Thoracic aorta (tissue), 2 donors: ENCODE measurements around the gene AFAP1L1. TPM values are rescaled to one million over a fixed set of nuclear protein-coding genes. Genes with fewer than 3 reads are reported as not detected.

ENCODE experiments used
- ATAC-seq: fragments of 150-250 bp; one replicate; pipeline ENCODE4 v1.8.0; 2017; ENCODE audit warnings: low read depth; ENCODE audit not compliant: insufficient number of reproducible peaks, low FRiP score
- DNase-seq: peaks from one replicate; pipeline ENCODE4 v3.0.0-alpha.2; 2020; ENCODE audit warnings: low spot score
- H3K27ac ChIP-seq, 2 donors: fragments of 200-600 bp; sonication (generic); 1 replicate in 1 of 2; 2 replicates in 1 of 2; pipeline ENCODE4 v1.5.1; 2016; ENCODE audit warnings: mild to moderate bottlenecking in 2 of 2, moderate library complexity in 2 of 2
- H3K27me3 ChIP-seq: fragments of 200-600 bp; sonication (generic); replicated peaks from 2 replicates; pipeline ENCODE4 v1.6.0; 2016; ENCODE audit warnings: mild to moderate bottlenecking; ENCODE audit not compliant: insufficient read depth
- H3K36me3 ChIP-seq: fragments of 200-600 bp; sonication (generic); one replicate; pipeline ENCODE4 v1.5.1; 2016
- H3K4me1 ChIP-seq, 2 donors: fragments of 200-600 bp; sonication (generic); 1 replicate in 1 of 2; 2 replicates in 1 of 2; pipeline versions ENCODE4 v1.5.1 to v1.6.0; 2016; ENCODE audit warnings: low read depth in 2 of 2, mild to moderate bottlenecking in 1 of 2; ENCODE audit not compliant: control insufficient read depth in 1 of 2
- H3K4me3 ChIP-seq: fragments of 200-600 bp; sonication (generic); 2 replicates; pipeline ENCODE4 v1.5.1; 2016; ENCODE audit warnings: mild to moderate bottlenecking
- H3K9me3 ChIP-seq: fragments of 200-600 bp; sonication (generic); 2 replicates; pipeline ENCODE4 v1.5.1; 2016
- total RNA-seq, 2 donors: library from RNA; depleted of rRNA; stranded (reverse); fragments of >200 nt; gene quantifications; one replicate each; pipeline versions ENCODE4 v1.1.0 to v1.2.3, GENCODE V29; 2016
- TF ChIP-seq, protein P1 (sequence below): fragments of 200-600 bp; sonication (generic); IDR thresholded peaks from one replicate; pipeline ENCODE4 v1.5.1; 2019; ENCODE audit warnings: antibody characterized with exemption

Gene AFAP1L1
- total RNA-seq, 2 donors from 2014 or later: 6.8 to 10.4 TPM

DNA sequence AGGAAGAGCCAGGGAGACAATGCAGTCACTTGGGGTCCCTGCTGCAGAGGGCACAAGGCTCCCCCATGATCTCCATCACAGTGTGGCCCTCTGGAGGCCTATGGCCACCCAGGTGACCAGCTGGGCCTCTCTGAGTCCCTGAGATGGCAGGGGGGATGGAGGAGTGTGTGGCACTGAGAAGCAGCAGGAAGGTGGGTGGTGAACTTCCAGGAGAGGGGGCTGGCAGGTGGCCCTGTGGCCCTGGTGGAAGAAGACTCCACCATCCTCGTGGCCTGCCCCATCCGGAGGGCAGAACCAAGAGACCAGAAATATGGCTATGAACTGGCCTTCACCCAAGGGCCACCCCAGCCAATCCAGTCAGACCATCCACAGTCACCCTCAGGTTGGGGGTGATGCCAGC lies 31.7 kb upstream of the AFAP1L1 start:
- Histone ChIP-seq H3K27me3 (no peaks in the 10 kb centered on the region), H3K4me1 (no peaks in the 10 kb centered on the region), H3K9me3 (no peaks in the 10 kb centered on the region), H3K27ac (no peak overlapping the region), H3K36me3 (peaks cover 16% of the 10 kb centered on the region), H3K4me3 (no peak overlapping the region)
- DNase-seq (no peak), ATAC-seq (no peak)
- TF ChIP-seq, protein P1, sequence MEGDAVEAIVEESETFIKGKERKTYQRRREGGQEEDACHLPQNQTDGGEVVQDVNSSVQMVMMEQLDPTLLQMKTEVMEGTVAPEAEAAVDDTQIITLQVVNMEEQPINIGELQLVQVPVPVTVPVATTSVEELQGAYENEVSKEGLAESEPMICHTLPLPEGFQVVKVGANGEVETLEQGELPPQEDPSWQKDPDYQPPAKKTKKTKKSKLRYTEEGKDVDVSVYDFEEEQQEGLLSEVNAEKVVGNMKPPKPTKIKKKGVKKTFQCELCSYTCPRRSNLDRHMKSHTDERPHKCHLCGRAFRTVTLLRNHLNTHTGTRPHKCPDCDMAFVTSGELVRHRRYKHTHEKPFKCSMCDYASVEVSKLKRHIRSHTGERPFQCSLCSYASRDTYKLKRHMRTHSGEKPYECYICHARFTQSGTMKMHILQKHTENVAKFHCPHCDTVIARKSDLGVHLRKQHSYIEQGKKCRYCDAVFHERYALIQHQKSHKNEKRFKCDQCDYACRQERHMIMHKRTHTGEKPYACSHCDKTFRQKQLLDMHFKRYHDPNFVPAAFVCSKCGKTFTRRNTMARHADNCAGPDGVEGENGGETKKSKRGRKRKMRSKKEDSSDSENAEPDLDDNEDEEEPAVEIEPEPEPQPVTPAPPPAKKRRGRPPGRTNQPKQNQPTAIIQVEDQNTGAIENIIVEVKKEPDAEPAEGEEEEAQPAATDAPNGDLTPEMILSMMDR: no peak

- H3K4me3 ChIP-seq: no peak overlapping the region
- no peaks in the 10 kb centered on the region for H3K9me3 ChIP-seq
- DNase-seq (no peak), ATAC-seq (no peak)
- TF ChIP-seq, protein P1: no peak
- H3K27ac ChIP-seq: no peak overlapping the region
- H3K4me1 ChIP-seq: no peaks in the 10 kb centered on the region
- H3K36me3 ChIP-seq: peaks cover 22% of the 10 kb centered on the region
- H3K27me3 ChIP-seq: no peaks in the 10 kb centered on the region
These were observed 31.2 kb upstream of the AFAP1L1 start for GRCh38 chr5:149240354-149240998.

GRCh38 chr5:149242339-149242738 lies 29.3 kb upstream of the AFAP1L1 start:
- ATAC-seq (no peak), DNase-seq (no peak)
- H3K27ac ChIP-seq: no peak overlapping the region
- H3K4me1 ChIP-seq: no peaks in the 10 kb centered on the region
- H3K36me3 ChIP-seq: peaks cover 25% of the 10 kb centered on the region
- H3K9me3 ChIP-seq: no peaks in the 10 kb centered on the region
- TF ChIP-seq, protein P1: no peak
- no peaks in the 10 kb centered on the region for H3K27me3 ChIP-seq
- no peak overlapping the region for H3K4me3 ChIP-seq

GRCh38 chr5:149246906-149247305 lies 24.8 kb upstream of the AFAP1L1 start:
- H3K4me1 ChIP-seq: no peaks in the 10 kb centered on the region
- DNase-seq (no peak), ATAC-seq (no peak)
- peaks cover 25% of the 10 kb centered on the region for H3K36me3 ChIP-seq
- H3K4me3 ChIP-seq: no peak overlapping the region
- no peak overlapping the region for H3K27ac ChIP-seq
- H3K27me3 ChIP-seq: no peaks in the 10 kb centered on the region
- no peaks in the 10 kb centered on the region for H3K9me3 ChIP-seq
- TF ChIP-seq, protein P1: no peak

DNA sequence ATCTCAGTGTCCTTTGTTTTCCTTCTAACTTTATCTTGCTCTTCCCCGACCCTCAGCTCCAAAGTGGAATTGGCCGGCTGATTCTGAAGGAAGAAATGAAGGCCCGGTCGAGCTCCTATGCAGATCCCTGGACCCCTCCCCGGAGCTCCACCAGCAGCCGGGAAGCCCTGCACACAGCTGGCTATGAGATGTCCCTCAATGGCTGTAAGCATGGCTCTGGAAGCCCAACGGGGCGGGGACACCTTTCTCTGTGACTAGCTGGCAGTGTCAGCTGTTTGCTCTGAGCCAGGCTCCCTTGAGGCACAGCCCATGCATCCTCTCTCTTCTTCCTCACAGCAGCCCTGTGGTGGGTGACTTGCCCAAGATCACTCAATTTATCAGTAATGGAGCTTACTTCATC lies 23.9 kb upstream of the AFAP1L1 start:
- Histone ChIP-seq H3K27me3 (no peaks in the 10 kb centered on the region), H3K36me3 (peaks cover 26% of the 10 kb centered on the region)
- no peak for DNase-seq

More for the DNA sequence above, 23.9 kb upstream of the AFAP1L1 start:
- no peak overlapping the region for H3K27ac ChIP-seq
- TF ChIP-seq, protein P1: no peak
- H3K9me3 ChIP-seq: no peaks in the 10 kb centered on the region
- no peak overlapping the region for H3K4me3 ChIP-seq
- no peak for ATAC-seq
- H3K4me1 ChIP-seq: no peaks in the 10 kb centered on the region
